ENCODE data around the gene KRT86.
"Not testable (repeated sequence)": the region's sequence is repeated elsewhere in the genome, so short reads cannot be mapped to it uniquely, and the experiment has no call there.

GRCh38 chr12:52240247-52240646, 34.2 kb upstream of the KRT86 start:
- TF ChIP-seq, protein P1, sequence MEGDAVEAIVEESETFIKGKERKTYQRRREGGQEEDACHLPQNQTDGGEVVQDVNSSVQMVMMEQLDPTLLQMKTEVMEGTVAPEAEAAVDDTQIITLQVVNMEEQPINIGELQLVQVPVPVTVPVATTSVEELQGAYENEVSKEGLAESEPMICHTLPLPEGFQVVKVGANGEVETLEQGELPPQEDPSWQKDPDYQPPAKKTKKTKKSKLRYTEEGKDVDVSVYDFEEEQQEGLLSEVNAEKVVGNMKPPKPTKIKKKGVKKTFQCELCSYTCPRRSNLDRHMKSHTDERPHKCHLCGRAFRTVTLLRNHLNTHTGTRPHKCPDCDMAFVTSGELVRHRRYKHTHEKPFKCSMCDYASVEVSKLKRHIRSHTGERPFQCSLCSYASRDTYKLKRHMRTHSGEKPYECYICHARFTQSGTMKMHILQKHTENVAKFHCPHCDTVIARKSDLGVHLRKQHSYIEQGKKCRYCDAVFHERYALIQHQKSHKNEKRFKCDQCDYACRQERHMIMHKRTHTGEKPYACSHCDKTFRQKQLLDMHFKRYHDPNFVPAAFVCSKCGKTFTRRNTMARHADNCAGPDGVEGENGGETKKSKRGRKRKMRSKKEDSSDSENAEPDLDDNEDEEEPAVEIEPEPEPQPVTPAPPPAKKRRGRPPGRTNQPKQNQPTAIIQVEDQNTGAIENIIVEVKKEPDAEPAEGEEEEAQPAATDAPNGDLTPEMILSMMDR (IDR thresholded peaks at IDR 0.05) = not testable (repeated sequence)
- not testable (repeated sequence) for TF ChIP-seq POLR2A (IDR thresholded peaks at IDR 0.05)
